Endothelial cell of umbilical vein (primary cell): Measurements from ENCODE around the gene ASPSCR1. TPM values are rescaled to one million over a fixed set of nuclear protein-coding genes. Genes with fewer than 3 reads are reported as not detected.

Experiments used
- BruUV-seq: library from RNA; stranded (reverse); fragments of 400-500 nt; replicated peaks from 2 replicates; lab custom pipeline; 2021; lab: Mats Ljungman, UMichigan
- CTCF ChIA-PET: fragments of 300-600, 350-600 bp; sonication (Branson Sonifier 250); formaldehyde crosslinking; loops from one replicate; lab custom pipeline; 2021; ENCODE audit warnings: antibody characterized with exemption, inconsistent platforms; lab: Charles Lee
- POLR2A ChIA-PET: fragments of 300-600, 350-600 bp; sonication (Branson Sonifier 250); formaldehyde crosslinking; loops from one replicate; lab custom pipeline; 2021; ENCODE audit warnings: antibody characterized with exemption, inconsistent platforms; lab: Charles Lee
- DNase-seq: peaks from one replicate; pipeline ENCODE4 v3.0.0-alpha.2; 2011; ENCODE audit warnings: low read depth, low spot score
- FAIRE-seq: peaks from 2 replicates; lab custom pipeline; 2011; peaks lifted over from hg19 to GRCh38; lab: Jason Lieb, UNC
- H2AFZ ChIP-seq: 2 replicates; pipeline ENCODE4 v1.6.0; 2012; ENCODE audit warnings: low read depth, low read length, control low read depth, inconsistent platforms
- H3K27ac ChIP-seq: 2 replicates; pipeline ENCODE4 v1.5.1; 2011; ENCODE audit warnings: low read depth, mild to moderate bottlenecking, control low read depth, low read length, moderate library complexity; ENCODE audit not compliant: insufficient read depth
- H3K27me3 ChIP-seq, 2 experiments: 2 replicates each; pipeline versions ENCODE4 v1.6.0 to v1.6.1; 2011; ENCODE audit warnings: low read length in 2 of 2, mixed read lengths in 1 of 2; ENCODE audit not compliant: control insufficient read depth in 2 of 2, insufficient read depth in 2 of 2
- H3K36me3 ChIP-seq, 2 experiments: 2 replicates in 1 of 2; 3 replicates in 1 of 2; pipeline ENCODE4 v1.5.1; 2011; ENCODE audit warnings: low read length in 2 of 2, mild to moderate bottlenecking in 1 of 2, moderate library complexity in 1 of 2; ENCODE audit not compliant: control insufficient read depth in 2 of 2, insufficient read depth in 2 of 2; ENCODE audit errors: extremely low read depth in 1 of 2
- H3K4me1 ChIP-seq: 3 replicates; pipeline ENCODE4 v1.5.1; 2011; ENCODE audit warnings: mild to moderate bottlenecking, low read length; ENCODE audit not compliant: control insufficient read depth, insufficient read depth; ENCODE audit errors: extremely low read depth
- H3K4me2 ChIP-seq: 2 replicates; pipeline ENCODE4 v1.6.1; 2011; ENCODE audit warnings: low read length, control low read depth, mixed read lengths; ENCODE audit not compliant: insufficient read depth
- H3K4me3 ChIP-seq, 3 experiments: fragments of 200-600 bp in 1 of 3; sonication (generic), shearing (Covaris generic) in 1 of 3; replicated peaks in 1 of 3; 2 replicates each; pipeline ENCODE4 v1.5.1; 2011 to 2016; ENCODE audit warnings: control low read depth in 3 of 3, low read length in 3 of 3, mild to moderate bottlenecking in 2 of 3, inconsistent platforms in 1 of 3, low read depth in 1 of 3, moderate library complexity in 1 of 3; ENCODE audit not compliant: insufficient read depth in 1 of 3
- H3K79me2 ChIP-seq: 2 replicates; pipeline ENCODE4 v1.6.0; 2012; ENCODE audit warnings: low read length, inconsistent platforms; ENCODE audit not compliant: control insufficient read depth, insufficient read depth
- H3K9ac ChIP-seq: replicated peaks from 2 replicates; pipeline ENCODE3; 2011; ENCODE audit warnings: low read length, control low read depth; ENCODE audit not compliant: insufficient read depth; ENCODE audit errors: extremely low read depth
- H3K9me1 ChIP-seq: replicated peaks from 3 replicates; pipeline ENCODE4 v1.6.0; 2011; ENCODE audit warnings: mild to moderate bottlenecking, low read length; ENCODE audit not compliant: control insufficient read depth, insufficient read depth; ENCODE audit errors: extremely low read depth
- H3K9me3 ChIP-seq: replicated peaks from 2 replicates; pipeline ENCODE4 v1.5.1; 2012; ENCODE audit warnings: low read length, inconsistent platforms; ENCODE audit not compliant: control insufficient read depth, insufficient read depth
- H4K20me1 ChIP-seq: replicated peaks from 2 replicates; pipeline ENCODE3; 2011; ENCODE audit warnings: mild to moderate bottlenecking, low read length; ENCODE audit not compliant: control insufficient read depth, insufficient read depth; ENCODE audit errors: extremely low read depth
- EZH2 ChIP-seq: IDR thresholded peaks from 2 replicates; pipeline ENCODE4 v1.6.1; 2012; ENCODE audit warnings: borderline replicate concordance, low read depth, mild to moderate bottlenecking, moderate library complexity, low read length, inconsistent platforms; ENCODE audit not compliant: severe bottlenecking
- FOS ChIP-seq: IDR thresholded peaks from 2 replicates; pipeline ENCODE4 v1.6.1; 2011; ENCODE audit warnings: mild to moderate bottlenecking, low read length, moderate library complexity, borderline replicate concordance; ENCODE audit not compliant: insufficient read depth
- GATA2 ChIP-seq: IDR thresholded peaks from 2 replicates; pipeline ENCODE4 v1.7.0; 2011; ENCODE audit warnings: low read depth, mild to moderate bottlenecking, moderate library complexity, mixed read lengths, low read length; ENCODE audit not compliant: insufficient read length, insufficient read depth
- JUN ChIP-seq: IDR thresholded peaks from 2 replicates; pipeline ENCODE4 v1.6.1; 2011; ENCODE audit warnings: borderline replicate concordance, low read depth; ENCODE audit not compliant: insufficient read length, insufficient read depth
- MYC ChIP-seq: IDR thresholded peaks from one replicate; pipeline ENCODE4 v1.6.1; 2011; ENCODE audit warnings: mild to moderate bottlenecking, low read depth, low read length
- POLR2A ChIP-seq: IDR thresholded peaks from 2 replicates; pipeline ENCODE4 v1.6.1; 2012; ENCODE audit warnings: low read depth, mild to moderate bottlenecking, control low read depth, low read length
- POLR2AphosphoS5 ChIP-seq: IDR thresholded peaks from 2 replicates; pipeline ENCODE4 v1.6.1; 2012; ENCODE audit warnings: low read depth, mild to moderate bottlenecking, control low read depth, low read length, moderate library complexity; ENCODE audit not compliant: insufficient read depth
- dilution Hi-C: fragments of 300-500 bp; cut with MboI; formaldehyde crosslinking; loops from one replicate; pipeline ENCODE4 v1.15.0; 2019; ENCODE audit warnings: low sequenced_read_pairs; ENCODE audit not compliant: extremely low pct_ligation_motif_present
- intact Hi-C: fragments of 100-400 bp; cut with micrococcal nuclease; formaldehyde crosslinking; loops from one replicate; pipeline ENCODE4 v1.10.0; 2022
- polyA plus RNA-seq, 4 experiments: library from polyadenylated mRNA; depleted of rRNA in 3 of 4; stranded (reverse) in 3 of 4; unstranded in 1 of 4; fragments of >200 nt; gene quantifications; 2 replicates each; pipeline versions ENCODE4 v1.2.1 to v1.2.3, GENCODE V29; 2011 to 2012; ENCODE audit warnings: missing spikeins in 1 of 4
- total RNA-seq: library from RNA; stranded (reverse); gene quantifications from 2 replicates; pipeline ENCODE4 v1.2.3, GENCODE V29; 2021
- TF ChIP-seq, protein P1 (sequence below), 2 donors: IDR thresholded peaks; 1 replicate in 1 of 2; 2 replicates in 1 of 2; pipeline ENCODE4 v1.5.1; 2011; ENCODE audit warnings: low read length in 2 of 2, mild to moderate bottlenecking in 2 of 2, moderate library complexity in 2 of 2, control low read depth in 1 of 2, inconsistent platforms in 1 of 2, low read depth in 1 of 2; ENCODE audit not compliant: insufficient read depth in 1 of 2; ENCODE audit errors: extremely low read depth in 1 of 2
- TF ChIP-seq, protein P2 (sequence below): IDR thresholded peaks from 2 replicates; pipeline ENCODE4 v1.6.1; 2011; ENCODE audit not compliant: insufficient read depth, insufficient read length

The ASPSCR1 gene
- total and polyA plus RNA-seq, 2 donors (not counting 3 experiments of a cell fraction or from before 2014, with no cell fraction given), result 24.8 to 36.5 TPM

- H3K4me3 ChIP-seq, result no peak overlapping the region
- dilution Hi-C loops (no loop called here), intact Hi-C loops (no loop called here)
- TF ChIP-seq, protein P1, sequence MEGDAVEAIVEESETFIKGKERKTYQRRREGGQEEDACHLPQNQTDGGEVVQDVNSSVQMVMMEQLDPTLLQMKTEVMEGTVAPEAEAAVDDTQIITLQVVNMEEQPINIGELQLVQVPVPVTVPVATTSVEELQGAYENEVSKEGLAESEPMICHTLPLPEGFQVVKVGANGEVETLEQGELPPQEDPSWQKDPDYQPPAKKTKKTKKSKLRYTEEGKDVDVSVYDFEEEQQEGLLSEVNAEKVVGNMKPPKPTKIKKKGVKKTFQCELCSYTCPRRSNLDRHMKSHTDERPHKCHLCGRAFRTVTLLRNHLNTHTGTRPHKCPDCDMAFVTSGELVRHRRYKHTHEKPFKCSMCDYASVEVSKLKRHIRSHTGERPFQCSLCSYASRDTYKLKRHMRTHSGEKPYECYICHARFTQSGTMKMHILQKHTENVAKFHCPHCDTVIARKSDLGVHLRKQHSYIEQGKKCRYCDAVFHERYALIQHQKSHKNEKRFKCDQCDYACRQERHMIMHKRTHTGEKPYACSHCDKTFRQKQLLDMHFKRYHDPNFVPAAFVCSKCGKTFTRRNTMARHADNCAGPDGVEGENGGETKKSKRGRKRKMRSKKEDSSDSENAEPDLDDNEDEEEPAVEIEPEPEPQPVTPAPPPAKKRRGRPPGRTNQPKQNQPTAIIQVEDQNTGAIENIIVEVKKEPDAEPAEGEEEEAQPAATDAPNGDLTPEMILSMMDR (IDR thresholded peaks at IDR 0.05; ENCODE audit: extremely low read depth in 1 of 2, insufficient read depth in 1 of 2, low read depth in 1 of 2, low read length in 2 of 2), result no peak
- TF ChIP-seq GATA2 (no peak), MYC (no peak), POLR2AphosphoS5 (no peak), FOS (no peak), POLR2A (no peak), EZH2 (no peak), JUN (no peak)
- TF ChIP-seq, protein P2, sequence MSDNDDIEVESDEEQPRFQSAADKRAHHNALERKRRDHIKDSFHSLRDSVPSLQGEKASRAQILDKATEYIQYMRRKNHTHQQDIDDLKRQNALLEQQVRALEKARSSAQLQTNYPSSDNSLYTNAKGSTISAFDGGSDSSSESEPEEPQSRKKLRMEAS, result no peak
- H3K27ac ChIP-seq, result no peak overlapping the region
- ChIA-PET CTCF (interaction anchor here (1.2 to 1.3 kb wide), 2 partner anchors 29 to 89 kb away, joined by 4 to 5 read pairs; no protein-coding TSS in a partner anchor), POLR2A (no interaction called here)
- no peak overlapping the region for H3K9ac ChIP-seq
- no peak for FAIRE-seq
- no peaks in the 10 kb centered on the region for H3K9me3 ChIP-seq
- H3K4me2 ChIP-seq, result no peak overlapping the region
- no peak for DNase-seq
- no peaks in the 10 kb centered on the region for H3K9me1 ChIP-seq
- no peak overlapping the region for H2AFZ ChIP-seq
- peaks cover 0 to 5% of the 10 kb centered on the region in 2 experiments for H3K36me3 ChIP-seq
- peaks cover 9% of the 10 kb centered on the region for H3K4me1 ChIP-seq
- H3K27me3 ChIP-seq, result no peaks in the 10 kb centered on the region
- peaks cover 16% of the 10 kb centered on the region for H3K79me2 ChIP-seq
- no peaks in the 10 kb centered on the region for H4K20me1 ChIP-seq
- no TSS peak for BruUV-seq
Observed at GRCh38 chr17:81930142-81931125, 47.0 kb upstream of the ASPSCR1 start.
